Gastrocnemius medialis (tissue), 4 donors: Measurements from ENCODE around the gene CACNA1H. TPM values are rescaled to one million over a fixed set of nuclear protein-coding genes. Genes with fewer than 3 reads are reported as not detected.

ENCODE experiments used
- ATAC-seq, 2 donors: fragments of 150-250 bp; one replicate each; pipeline ENCODE4 v1.9.1; 2016
- DNase-seq, 2 donors: peaks; one replicate each; pipeline ENCODE4 v3.0.0-alpha.2; 2019
- H3K27ac ChIP-seq, 4 donors: fragments of 200-600 bp; sonication (generic); 1 replicate in 1 of 4; 2 replicates in 3 of 4; pipeline ENCODE4 v1.5.1; 2016 to 2018; ENCODE audit warnings: mild to moderate bottlenecking in 2 of 4, moderate library complexity in 1 of 4
- H3K27me3 ChIP-seq, 3 donors: fragments of 200-600 bp; sonication (generic) in 2 of 3; 1 replicate in 1 of 3; 2 replicates in 2 of 3; pipeline versions ENCODE4 v1.5.1 to v1.6.0; 2016 to 2019; ENCODE audit warnings: mild to moderate bottlenecking in 1 of 3, moderate library complexity in 1 of 3
- H3K36me3 ChIP-seq, 2 donors: fragments of 200-600 bp; sonication (generic) in 1 of 2; one replicate each; pipeline ENCODE4 v1.5.1; 2017 to 2018
- H3K4me1 ChIP-seq, 2 donors: fragments of 200-600 bp; sonication (generic) in 1 of 2; one replicate each; pipeline ENCODE4 v1.5.1; 2016 to 2017; ENCODE audit warnings: mild to moderate bottlenecking in 2 of 2
- H3K4me3 ChIP-seq, 4 donors: fragments of 200-600 bp; sonication (generic) in 3 of 4; 1 replicate in 1 of 4; 2 replicates in 3 of 4; pipeline ENCODE4 v1.5.1; 2016 to 2019; ENCODE audit warnings: mild to moderate bottlenecking in 2 of 4
- H3K9me3 ChIP-seq, 3 donors: fragments of 200-600 bp; sonication (generic) in 2 of 3; 1 replicate in 1 of 3; 2 replicates in 2 of 3; pipeline ENCODE4 v1.5.1; 2016 to 2019
- POLR2A ChIP-seq, 2 donors: fragments of 450-650 bp; IDR thresholded peaks; one replicate each; pipeline ENCODE4 v1.6.1; 2017; ENCODE audit warnings: antibody characterized with exemption in 2 of 2, mild to moderate bottlenecking in 2 of 2, moderate library complexity in 2 of 2
- in situ Hi-C, 4 donors: fragments of 200-750 bp; cut with MboI; loops; one replicate each; pipeline versions ENCODE4 v1.15.0 to v1.8.0; 2017; ENCODE audit warnings: low sequenced_read_pairs in 4 of 4
- intact Hi-C: fragments of 100-400 bp; cut with DNase I; formaldehyde crosslinking; loops from one replicate; pipeline ENCODE4 v1.15.1; 2023; ENCODE audit warnings: low total_unique reads
- total RNA-seq, 4 donors: library from RNA; depleted of rRNA; stranded (reverse); fragments of >200 nt; gene quantifications; one replicate each; pipeline versions ENCODE4 v1.1.0 to v1.2.3, GENCODE V29; 2016
- TF ChIP-seq, protein P1 (sequence below), 5 experiments: fragments of 450-650 bp in 3 of 5; fragments of 200-600 bp in 2 of 5; sonication (generic) in 2 of 5; IDR thresholded peaks in 4 of 5; conservative IDR thresholded peaks in 1 of 5; 1 replicate in 4 of 5; 2 replicates in 1 of 5; pipeline ENCODE4 v1.5.1; 2016 to 2019; ENCODE audit warnings: antibody characterized with exemption in 5 of 5, mild to moderate bottlenecking in 3 of 5, moderate library complexity in 3 of 5

Gene CACNA1H
- total RNA-seq, 4 donors from 2014 or later: 3.7 to 12.8 (median 4.5) TPM

DNA sequence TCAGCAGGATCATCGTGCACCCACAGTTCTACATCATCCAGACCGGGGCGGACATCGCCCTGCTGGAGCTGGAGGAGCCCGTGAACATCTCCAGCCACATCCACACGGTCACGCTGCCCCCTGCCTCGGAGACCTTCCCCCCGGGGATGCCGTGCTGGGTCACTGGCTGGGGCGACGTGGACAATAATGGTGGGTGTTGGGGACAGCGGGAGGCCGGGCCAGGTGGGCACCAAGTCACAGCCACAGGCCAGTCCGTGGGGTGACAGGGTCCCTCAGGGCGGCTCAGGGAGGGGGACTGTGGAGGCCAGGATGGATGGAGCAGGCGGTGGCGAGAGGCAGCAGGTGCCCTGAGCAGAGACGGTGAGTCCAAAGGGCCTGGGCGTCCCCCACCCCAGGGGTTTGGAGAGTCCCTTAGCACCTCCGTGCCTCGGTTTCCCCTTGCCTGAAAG, 104.0 kb downstream of the CACNA1H start:
- peaks cover 24 to 40% (median 28%) of the 10 kb centered on the region in 3 donors for H3K27me3 ChIP-seq
- no peak overlapping the region for H3K4me3 ChIP-seq
- in situ Hi-C loops (no loop called here), intact Hi-C loops (no loop called here)
- TF ChIP-seq POLR2A (IDR thresholded peaks at IDR 0.05): no peak
- TF ChIP-seq, protein P1, sequence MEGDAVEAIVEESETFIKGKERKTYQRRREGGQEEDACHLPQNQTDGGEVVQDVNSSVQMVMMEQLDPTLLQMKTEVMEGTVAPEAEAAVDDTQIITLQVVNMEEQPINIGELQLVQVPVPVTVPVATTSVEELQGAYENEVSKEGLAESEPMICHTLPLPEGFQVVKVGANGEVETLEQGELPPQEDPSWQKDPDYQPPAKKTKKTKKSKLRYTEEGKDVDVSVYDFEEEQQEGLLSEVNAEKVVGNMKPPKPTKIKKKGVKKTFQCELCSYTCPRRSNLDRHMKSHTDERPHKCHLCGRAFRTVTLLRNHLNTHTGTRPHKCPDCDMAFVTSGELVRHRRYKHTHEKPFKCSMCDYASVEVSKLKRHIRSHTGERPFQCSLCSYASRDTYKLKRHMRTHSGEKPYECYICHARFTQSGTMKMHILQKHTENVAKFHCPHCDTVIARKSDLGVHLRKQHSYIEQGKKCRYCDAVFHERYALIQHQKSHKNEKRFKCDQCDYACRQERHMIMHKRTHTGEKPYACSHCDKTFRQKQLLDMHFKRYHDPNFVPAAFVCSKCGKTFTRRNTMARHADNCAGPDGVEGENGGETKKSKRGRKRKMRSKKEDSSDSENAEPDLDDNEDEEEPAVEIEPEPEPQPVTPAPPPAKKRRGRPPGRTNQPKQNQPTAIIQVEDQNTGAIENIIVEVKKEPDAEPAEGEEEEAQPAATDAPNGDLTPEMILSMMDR (IDR thresholded peaks at IDR 0.05 in 4 of 5, conservative IDR thresholded peaks at IDR 0.05 in 1 of 5): no peak
- DNase-seq: no peak
- no peak for ATAC-seq
- no peaks in the 10 kb centered on the region for H3K9me3 ChIP-seq
- H3K27ac ChIP-seq: no peak overlapping the region
- H3K36me3 ChIP-seq: no peaks in the 10 kb centered on the region
- H3K4me1 ChIP-seq: no peaks in the 10 kb centered on the region

DNA sequence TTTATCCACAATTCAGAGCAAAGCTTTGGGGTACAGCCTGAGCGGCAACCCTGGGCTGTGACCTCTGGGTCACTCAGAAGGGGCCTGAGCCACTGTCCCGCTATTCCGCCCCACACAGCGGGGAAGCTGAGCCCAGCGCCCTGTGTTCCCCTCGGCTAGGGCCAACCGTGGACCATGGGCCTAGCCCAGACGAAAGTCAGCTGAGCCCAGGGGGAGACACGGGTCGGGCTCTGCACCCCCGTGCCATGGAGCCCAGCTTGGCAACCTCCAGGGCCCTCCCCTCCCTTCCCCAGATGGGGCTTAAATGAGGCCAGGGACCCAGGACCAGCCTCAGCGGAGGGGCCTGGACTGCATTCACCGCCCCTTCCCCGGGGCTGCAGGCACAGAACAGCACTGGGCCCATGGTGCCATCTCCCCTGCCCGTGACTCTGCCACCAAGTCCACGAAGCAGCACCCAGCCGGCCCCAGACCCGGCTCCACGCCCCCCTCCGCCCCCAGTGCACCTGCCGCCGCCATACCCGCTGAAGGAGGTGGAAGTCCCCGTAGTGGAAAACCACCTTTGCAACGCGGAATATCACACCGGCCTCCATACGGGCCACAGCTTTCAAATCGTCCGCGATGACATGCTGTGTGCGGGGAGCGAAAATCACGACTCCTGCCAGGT, 104.8 kb downstream of the CACNA1H start:
- H3K36me3 ChIP-seq: no peaks in the 10 kb centered on the region
- no peak for TF ChIP-seq POLR2A (IDR thresholded peaks at IDR 0.05)
- TF ChIP-seq, protein P1 (IDR thresholded peaks at IDR 0.05 in 4 of 5, conservative IDR thresholded peaks at IDR 0.05 in 1 of 5): no peak
- DNase-seq (no peak), ATAC-seq (no peak)
- H3K4me1 ChIP-seq: no peaks in the 10 kb centered on the region
- H3K27me3 ChIP-seq: peaks cover 32 to 48% (median 36%) of the 10 kb centered on the region in 3 donors
- no peaks in the 10 kb centered on the region for H3K9me3 ChIP-seq
- H3K27ac ChIP-seq: no peak overlapping the region
- no peak overlapping the region for H3K4me3 ChIP-seq
- in situ Hi-C loops (no loop called here), intact Hi-C loops (no loop called here)

DNA sequence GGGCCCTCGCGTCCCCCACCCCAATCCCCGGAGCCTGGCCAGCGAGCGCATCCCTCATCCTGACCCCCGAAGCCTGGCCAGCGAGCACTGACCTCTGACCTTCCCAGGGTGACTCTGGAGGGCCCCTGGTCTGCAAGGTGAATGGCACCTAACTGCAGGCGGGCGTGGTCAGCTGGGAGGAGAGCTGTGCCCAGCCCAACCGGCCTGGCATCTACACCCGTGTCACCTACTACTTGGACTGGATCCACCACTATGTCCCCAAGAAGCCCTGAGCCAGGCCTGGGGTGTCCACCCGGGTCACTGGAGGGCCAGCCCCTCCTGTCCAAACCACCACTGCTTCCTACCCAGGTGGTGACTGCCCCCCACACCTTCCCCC, 105.3 kb downstream of the CACNA1H start:
- no peak for TF ChIP-seq POLR2A (IDR thresholded peaks at IDR 0.05)
- TF ChIP-seq, protein P1 (IDR thresholded peaks at IDR 0.05 in 4 of 5, conservative IDR thresholded peaks at IDR 0.05 in 1 of 5): no peak
- no peak overlapping the region for H3K27ac ChIP-seq
- DNase-seq (no peak), ATAC-seq (no peak)
- no peaks in the 10 kb centered on the region for H3K4me1 ChIP-seq
- in situ Hi-C loops: no loop called here
- peaks cover 34 to 53% (median 40%) of the 10 kb centered on the region in 3 donors for H3K27me3 ChIP-seq
- H3K4me3 ChIP-seq: no peak overlapping the region
- no peaks in the 10 kb centered on the region for H3K9me3 ChIP-seq
- no peaks in the 10 kb centered on the region for H3K36me3 ChIP-seq
- intact Hi-C loops: no loop called here

DNA sequence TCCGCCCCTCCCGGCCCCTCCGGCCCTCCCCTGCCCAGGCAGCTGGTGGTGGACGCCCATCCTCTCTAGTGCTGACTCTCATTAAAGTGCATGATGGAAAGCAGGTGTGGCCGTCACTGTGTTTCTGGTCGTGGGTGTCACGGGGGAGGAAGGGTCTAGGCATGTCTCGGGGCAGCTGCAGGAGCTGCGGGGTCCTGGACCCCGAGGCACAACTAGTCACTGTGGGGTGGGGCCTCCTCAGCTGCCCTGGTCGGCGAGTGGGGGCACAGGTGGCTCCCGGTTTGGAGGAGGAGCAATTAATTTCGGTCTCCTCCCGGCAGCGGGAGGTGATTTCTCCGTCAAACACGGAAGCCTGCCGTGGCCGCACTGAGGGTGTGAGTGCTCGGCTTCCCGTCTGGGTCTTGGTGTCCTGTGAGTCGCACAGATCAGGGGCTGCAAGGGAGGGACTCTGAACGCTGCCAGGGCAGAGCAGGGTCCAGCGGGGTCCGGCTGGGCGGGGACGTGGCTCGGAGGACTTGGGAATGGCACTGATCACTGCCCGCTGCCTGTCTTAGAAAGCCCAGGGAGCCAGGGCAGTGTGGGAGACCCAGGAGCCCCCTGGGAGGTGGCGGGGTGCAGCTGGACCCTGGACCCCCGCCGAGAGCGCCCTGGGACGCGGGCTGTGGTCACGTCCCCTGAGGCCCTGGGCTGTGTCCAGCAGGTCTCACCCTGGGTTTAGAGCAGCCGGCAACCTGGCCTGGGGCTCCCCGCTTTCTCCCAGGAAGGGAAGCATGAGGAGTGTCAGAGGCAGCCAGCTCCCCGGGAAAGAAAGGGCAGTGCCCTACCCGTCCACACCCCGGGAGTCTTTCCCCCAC, 106.2 kb downstream of the CACNA1H start:
- Histone ChIP-seq H3K9me3 (no peaks in the 10 kb centered on the region), H3K4me3 (no peak overlapping the region), H3K27ac (no peak overlapping the region), H3K4me1 (no peaks in the 10 kb centered on the region), H3K27me3 (peaks cover 34 to 56% (median 45%) of the 10 kb centered on the region in 3 donors), H3K36me3 (no peaks in the 10 kb centered on the region)
- DNase-seq (no peak), ATAC-seq (no peak)
- TF ChIP-seq, protein P1 (IDR thresholded peaks at IDR 0.05 in 4 of 5, conservative IDR thresholded peaks at IDR 0.05 in 1 of 5): no peak
- no peak for TF ChIP-seq POLR2A (IDR thresholded peaks at IDR 0.05)
- intact Hi-C loops (no loop called here), in situ Hi-C loops (no loop called here)
